Cardiac fibroblast (primary cell): Measurements from ENCODE around the gene PCAT6.

Source experiments
- DNase-seq, 2 donors: peaks; one replicate each; pipeline versions ENCODE4 v3.0.0 to v3.0.0-alpha.2; 2010; ENCODE audit warnings: low read depth in 2 of 2
- H3K4me3 ChIP-seq, 2 donors: replicated peaks in 1 of 2; 1 replicate in 1 of 2; 2 replicates in 1 of 2; pipeline ENCODE4 v1.5.1; 2011; ENCODE audit warnings: low read depth in 2 of 2, low read length in 2 of 2, mild to moderate bottlenecking in 2 of 2, moderate library complexity in 1 of 2
- CTCF ChIP-seq: IDR thresholded peaks from one replicate; pipeline ENCODE4 v1.5.1; 2011; ENCODE audit warnings: low read depth, mild to moderate bottlenecking, low read length, inconsistent platforms

Gene PCAT6

GRCh38 chr1:202835548-202836072 lies 24.9 kb downstream of the PCAT6 start:
- no peak for DNase-seq
- no peak for TF ChIP-seq CTCF
- no peak overlapping the region for H3K4me3 ChIP-seq

- no peak for DNase-seq
- H3K4me3 ChIP-seq = no peak overlapping the region
- TF ChIP-seq CTCF = no peak
These were observed 26.1 kb downstream of the PCAT6 start for GRCh38 chr1:202836623-202837403.

- H3K4me3 ChIP-seq = no peak overlapping the region
- no peak for TF ChIP-seq CTCF
- DNase-seq = no peak
These were observed 27.1 kb downstream of the PCAT6 start for GRCh38 chr1:202837746-202838262.

- TF ChIP-seq CTCF = no peak
- no peak for DNase-seq
- no peak overlapping the region for H3K4me3 ChIP-seq
These were observed 32.3 kb downstream of the PCAT6 start for GRCh38 chr1:202843081-202843480.

GRCh38 chr1:202844259-202844658 lies 33.5 kb downstream of the PCAT6 start:
- DNase-seq = no peak
- no peak for TF ChIP-seq CTCF
- H3K4me3 ChIP-seq = no peak overlapping the region

- no peak overlapping the region for H3K4me3 ChIP-seq
- no peak for TF ChIP-seq CTCF
- peak; percentile 24 to 32 for DNase-seq
These were observed 34.2 kb downstream of the PCAT6 start for GRCh38 chr1:202844935-202845334.
